HUES48 (cell line): ENCODE results near the gene HSD17B14.
"Not testable (repeated sequence)": the region's sequence is repeated elsewhere in the genome, so short reads cannot be mapped to it uniquely, and the experiment has no call there.

ENCODE experiments used
- H3K27ac ChIP-seq: one replicate; pipeline ENCODE4 v1.7.0; 2013; ENCODE audit warnings: low read depth, low read length, inconsistent platforms
- H3K27me3 ChIP-seq: 2 replicates; pipeline ENCODE4 v1.6.1; 2013; ENCODE audit warnings: mild to moderate bottlenecking, low read length; ENCODE audit not compliant: control insufficient read depth, insufficient read depth
- H3K36me3 ChIP-seq: 2 replicates; pipeline ENCODE4 v1.6.1; 2013; ENCODE audit warnings: low read length; ENCODE audit not compliant: control insufficient read depth, insufficient read depth
- H3K4me1 ChIP-seq: 2 replicates; pipeline ENCODE4 v1.6.1; 2013; ENCODE audit warnings: mild to moderate bottlenecking, low read length; ENCODE audit not compliant: control insufficient read depth, insufficient read depth
- H3K4me3 ChIP-seq: 2 replicates; pipeline ENCODE4 v1.5.1; 2013; ENCODE audit warnings: mild to moderate bottlenecking, low read depth, low read length
- H3K9ac ChIP-seq: 2 replicates; pipeline ENCODE4 v1.6.1; 2013; ENCODE audit warnings: mild to moderate bottlenecking, low read depth, low read length, moderate library complexity
- H3K9me3 ChIP-seq: 2 replicates; pipeline ENCODE4 v1.6.1; 2013; ENCODE audit warnings: low read length; ENCODE audit not compliant: control insufficient read depth, insufficient read depth

The HSD17B14 gene

DNA sequence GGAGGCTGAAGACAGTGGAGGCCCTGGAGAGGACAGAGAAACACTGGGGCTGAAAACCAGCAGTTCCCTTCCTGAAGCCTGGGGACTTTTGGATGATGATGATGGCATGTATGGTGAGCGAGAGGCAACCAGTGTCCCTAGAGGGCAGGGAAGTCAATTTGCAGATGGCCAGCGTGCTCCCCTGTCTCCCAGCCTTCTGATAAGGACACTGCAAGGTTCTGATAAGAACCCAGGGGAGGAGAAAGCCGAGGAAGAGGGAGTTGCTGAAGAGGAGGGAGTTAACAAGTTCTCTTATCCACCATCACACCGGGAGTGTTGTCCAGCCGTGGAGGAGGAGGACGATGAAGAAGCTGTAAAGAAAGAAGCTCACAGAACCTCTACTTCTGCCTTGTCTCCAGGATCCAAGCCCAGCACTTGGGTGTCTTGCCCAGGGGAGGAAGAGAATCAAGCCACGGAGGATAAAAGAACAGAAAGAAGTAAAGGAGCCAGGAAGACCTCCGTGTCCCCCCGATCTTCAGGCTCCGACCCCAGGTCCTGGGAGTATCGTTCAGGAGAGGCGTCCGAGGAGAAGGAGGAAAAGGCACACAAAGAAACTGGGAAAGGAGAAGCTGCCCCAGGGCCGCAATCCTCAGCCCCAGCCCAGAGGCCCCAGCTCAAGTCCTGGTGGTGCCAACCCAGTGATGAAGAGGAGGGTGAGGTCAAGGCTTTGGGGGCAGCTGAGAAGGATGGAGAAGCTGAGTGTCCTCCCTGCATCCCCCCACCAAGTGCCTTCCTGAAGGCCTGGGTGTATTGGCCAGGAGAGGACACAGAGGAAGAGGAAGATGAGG lies 37.4 kb upstream of the HSD17B14 start:
- peak overlapping the region; percentile 91 for H3K9ac ChIP-seq
- peaks cover 10% of the 10 kb centered on the region; the same call in 1 of the 2 replicates for H3K4me1 ChIP-seq
- no peaks in the 10 kb centered on the region for H3K27me3 ChIP-seq
- H3K27ac ChIP-seq = peak overlapping the region; percentile 99
- H3K36me3 ChIP-seq = peaks cover 36% of the 10 kb centered on the region
- H3K9me3 ChIP-seq = no peaks in the 10 kb centered on the region
- H3K4me3 ChIP-seq = peak overlapping the region; percentile 84

DNA sequence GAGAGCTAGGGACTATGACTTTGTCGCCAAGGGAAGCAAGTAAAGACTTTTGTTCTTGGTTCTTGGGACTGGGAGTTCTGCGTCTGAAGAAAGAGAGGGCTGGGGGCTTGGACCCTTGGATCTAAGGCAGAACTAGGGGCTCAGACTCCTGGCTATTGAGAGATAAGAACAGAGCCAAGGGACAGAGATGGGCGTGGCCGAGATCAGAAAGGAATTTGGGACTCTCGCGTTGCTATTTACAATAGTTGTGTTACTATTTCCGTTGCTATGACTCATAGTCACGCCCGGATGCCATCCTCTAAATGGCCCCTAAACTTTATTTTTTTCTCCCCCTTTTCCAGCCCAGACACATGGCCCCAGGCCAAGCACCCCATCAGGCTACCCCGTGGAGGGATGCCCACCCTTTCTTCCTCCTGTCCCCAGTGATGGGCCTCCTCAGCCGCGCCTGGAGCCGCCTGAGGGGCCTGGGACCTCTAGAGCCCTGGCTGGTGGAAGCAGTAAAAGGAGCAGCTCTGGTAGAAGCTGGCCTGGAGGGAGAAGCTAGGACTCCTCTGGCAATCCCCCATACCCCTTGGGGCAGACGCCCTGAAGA lies 36.7 kb upstream of the HSD17B14 start:
- peaks cover 17% of the 10 kb centered on the region for H3K4me1 ChIP-seq

DNA sequence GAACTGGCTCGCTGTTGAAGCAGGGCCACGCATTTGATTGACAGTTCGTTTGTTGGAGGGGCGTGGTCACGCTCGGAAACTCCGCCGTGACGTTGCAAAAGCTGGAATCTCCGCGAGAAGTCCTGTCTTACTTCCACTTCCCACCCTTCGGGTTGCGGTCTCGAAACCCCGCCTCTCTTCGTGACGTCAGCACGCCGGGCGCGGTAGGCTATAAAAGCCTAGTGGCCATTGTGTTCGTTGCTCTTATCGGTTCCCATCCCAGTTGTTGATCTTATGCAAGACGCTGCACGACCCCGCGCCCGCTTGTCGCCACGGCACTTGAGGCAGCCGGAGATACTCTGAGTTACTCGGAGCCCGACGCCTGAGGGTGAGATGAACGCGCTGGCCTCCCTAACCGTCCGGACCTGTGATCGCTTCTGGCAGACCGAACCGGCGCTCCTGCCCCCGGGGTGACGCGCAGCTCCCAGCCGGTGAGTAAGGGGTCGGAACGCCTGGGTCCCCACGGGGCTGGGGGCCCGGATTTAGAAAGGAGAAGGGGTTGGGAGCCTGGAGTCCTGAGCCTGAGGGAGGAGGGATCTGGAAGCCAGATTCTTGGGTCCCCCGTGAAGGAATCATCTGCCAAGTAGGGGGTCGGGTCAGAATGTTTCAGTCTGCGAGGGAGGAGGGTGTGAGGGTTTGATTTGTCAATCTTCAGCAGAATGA lies 36.0 kb upstream of the HSD17B14 start, which contains the start of gene PPP1R15A:
Gene PPP1R15A, plus strand, starts transcription at position 240 of the 702 bp plus-strand sequence. CDS start 813 bp downstream, outside the sequence.
- Histone ChIP-seq H3K9me3 (no peaks in the 10 kb centered on the region), H3K4me1 (peaks cover 18% of the 10 kb centered on the region), H3K9ac (peak within 1 kb of the TSS; percentile 91), H3K36me3 (peaks cover 36% of the 10 kb centered on the region), H3K4me3 (peak within 1 kb of the TSS; percentile 84), H3K27me3 (no peaks in the 10 kb centered on the region), H3K27ac (peak within 1 kb of the TSS; percentile 99)

More for the DNA sequence above, 36.7 kb upstream of the HSD17B14 start:
- Histone ChIP-seq H3K4me3 (peak overlapping the region; percentile 84), H3K9ac (peak overlapping the region; percentile 91), H3K27ac (peak overlapping the region; percentile 99), H3K27me3 (no peaks in the 10 kb centered on the region), H3K9me3 (no peaks in the 10 kb centered on the region), H3K36me3 (peaks cover 36% of the 10 kb centered on the region)

DNA sequence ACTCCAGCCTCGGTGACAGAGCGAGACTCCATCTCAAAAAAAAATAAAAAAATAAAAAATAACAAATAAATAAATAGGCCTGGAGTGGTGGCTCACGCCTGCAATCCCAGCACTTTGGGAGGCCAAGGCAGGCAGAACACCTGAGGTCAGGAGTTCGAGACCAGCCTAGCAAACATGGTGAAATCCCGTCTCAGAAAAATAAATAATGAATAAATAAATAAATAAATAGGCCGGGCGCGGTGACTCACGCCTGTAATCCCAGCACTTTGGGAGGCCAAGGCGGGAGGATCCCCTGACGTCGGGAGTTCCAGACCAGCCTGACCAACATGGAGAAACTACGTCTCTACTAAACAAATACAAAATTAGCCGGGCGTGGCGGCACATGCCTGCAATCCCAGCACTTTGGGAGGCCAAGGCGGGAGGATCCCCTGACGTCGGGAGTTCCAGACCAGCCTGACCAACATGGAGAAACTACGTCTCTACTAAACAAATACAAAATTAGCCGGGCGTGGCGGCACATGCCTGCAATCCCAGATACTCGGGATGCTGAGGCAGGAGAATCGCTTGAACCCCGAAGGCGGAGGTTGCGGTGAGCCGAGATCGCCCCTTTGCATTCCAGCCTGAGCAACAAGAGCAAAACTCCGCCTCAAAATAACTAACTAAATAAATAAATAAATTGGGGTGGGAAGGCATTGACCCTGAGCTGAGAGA lies 35.3 kb upstream of the HSD17B14 start:
- Histone ChIP-seq H3K36me3 (peaks cover 35% of the 10 kb centered on the region), H3K4me1 (peaks cover 18% of the 10 kb centered on the region)
- H3K9ac ChIP-seq, H3K4me3 ChIP-seq, H3K27ac ChIP-seq, H3K27me3 ChIP-seq, H3K9me3 ChIP-seq: not testable (repeated sequence)

DNA sequence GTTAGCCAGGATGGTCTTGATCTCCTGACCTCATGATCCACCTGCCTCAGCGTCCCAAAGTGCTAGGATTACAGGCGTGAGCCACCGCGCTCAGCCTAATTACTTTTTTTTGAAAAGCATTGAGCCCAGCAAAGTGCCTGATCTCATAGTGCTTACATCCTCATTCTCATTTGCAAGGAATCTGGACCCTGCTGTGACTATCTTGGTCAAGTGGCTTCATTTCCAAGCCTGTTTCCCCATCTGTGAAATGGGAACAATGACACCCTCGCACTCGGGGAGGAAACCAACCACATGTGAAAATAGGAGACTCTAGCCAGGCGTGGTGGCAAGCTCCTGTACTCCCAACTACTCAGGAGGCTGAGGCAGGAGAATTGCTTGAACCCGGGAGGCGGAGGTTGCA lies 33.8 kb upstream of the HSD17B14 start:
- H3K9me3 ChIP-seq = no peaks in the 10 kb centered on the region
- H3K4me3 ChIP-seq = no peak overlapping the region
- H3K27ac ChIP-seq = no peak overlapping the region
- H3K9ac ChIP-seq = no peak overlapping the region
- H3K36me3 ChIP-seq = peaks cover 19% of the 10 kb centered on the region
- no peaks in the 10 kb centered on the region for H3K27me3 ChIP-seq
- peaks cover 18% of the 10 kb centered on the region for H3K4me1 ChIP-seq

DNA sequence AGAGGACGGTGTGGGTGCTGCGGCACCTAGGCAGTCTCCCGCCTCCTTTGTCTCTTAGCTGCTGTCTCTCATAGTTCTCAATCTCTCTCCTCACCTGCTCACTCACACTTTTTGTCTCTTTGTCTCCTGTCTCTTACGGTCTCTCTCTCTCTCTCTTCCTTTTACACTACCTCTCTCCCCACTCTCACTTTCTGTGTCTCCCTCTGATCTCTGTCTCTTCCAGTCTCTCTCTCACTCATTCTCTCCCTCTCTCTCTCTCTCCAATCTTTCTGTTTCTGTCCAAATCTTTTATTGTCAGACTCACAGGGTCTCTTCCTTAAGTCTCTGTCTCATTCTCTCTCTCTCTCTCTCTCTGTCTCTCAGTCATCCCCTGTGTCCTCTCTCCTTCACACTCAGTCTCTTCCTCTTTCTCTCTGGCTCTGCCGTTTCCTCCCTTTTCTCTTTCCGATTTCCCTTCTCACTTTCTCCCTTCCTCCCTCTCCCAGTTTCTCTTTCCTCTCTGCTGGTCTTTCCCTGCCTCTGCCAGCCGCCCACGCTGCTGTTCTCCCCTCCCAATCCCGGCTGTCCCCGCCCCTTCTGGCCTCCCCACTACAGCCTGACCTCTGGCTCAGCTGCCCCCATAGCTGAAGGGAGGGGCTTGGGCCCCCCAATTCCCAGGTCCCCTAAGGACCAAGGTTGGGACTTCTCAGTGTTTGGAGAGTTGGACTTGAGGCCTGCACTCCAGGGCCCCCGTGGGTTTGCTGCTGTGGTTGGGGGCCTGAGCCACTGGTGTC lies 32.0 kb upstream of the HSD17B14 start, which contains the start of gene PLEKHA4:
Gene PLEKHA4, minus strand, starts transcription at position 504 of the 773 bp plus-strand sequence. CDS start 997 bp downstream, outside the sequence.
- Histone ChIP-seq H3K9me3 (no peaks in the 10 kb centered on the region), H3K36me3 (peaks cover 2% of the 10 kb centered on the region), H3K9ac (no peak within 1 kb of the TSS), H3K27me3 (no peaks in the 10 kb centered on the region), H3K27ac (peak within 1 kb of the TSS; percentile 30), H3K4me3 (peak within 1 kb of the TSS; percentile 1), H3K4me1 (peaks cover 14% of the 10 kb centered on the region)

DNA sequence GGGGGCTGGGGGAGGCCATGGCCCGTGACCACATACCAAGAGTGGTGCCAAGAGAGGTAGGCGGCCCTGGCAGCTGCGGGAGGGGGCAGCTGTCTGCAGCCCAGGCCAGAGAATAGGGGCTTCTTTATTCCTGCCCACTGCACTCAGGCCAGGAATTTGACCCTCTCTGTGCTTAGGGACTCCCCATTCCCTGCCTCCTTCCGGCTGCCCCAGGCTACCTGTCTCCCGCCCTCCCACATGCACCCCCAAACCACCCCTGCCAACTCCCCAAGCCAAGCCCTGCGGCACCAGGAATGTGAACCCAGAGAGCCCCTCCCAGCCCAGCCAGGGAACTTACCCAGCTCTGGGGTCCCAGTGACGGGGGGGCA lies 31.4 kb upstream of the HSD17B14 start:
- peak overlapping the region; percentile 20 for H3K27ac ChIP-seq
- peaks cover 12% of the 10 kb centered on the region for H3K4me1 ChIP-seq
- no peaks in the 10 kb centered on the region for H3K27me3 ChIP-seq
- peak overlapping the region; percentile 1 for H3K4me3 ChIP-seq
- no peaks in the 10 kb centered on the region for H3K36me3 ChIP-seq
- H3K9ac ChIP-seq = no peak overlapping the region
- H3K9me3 ChIP-seq = no peaks in the 10 kb centered on the region

DNA sequence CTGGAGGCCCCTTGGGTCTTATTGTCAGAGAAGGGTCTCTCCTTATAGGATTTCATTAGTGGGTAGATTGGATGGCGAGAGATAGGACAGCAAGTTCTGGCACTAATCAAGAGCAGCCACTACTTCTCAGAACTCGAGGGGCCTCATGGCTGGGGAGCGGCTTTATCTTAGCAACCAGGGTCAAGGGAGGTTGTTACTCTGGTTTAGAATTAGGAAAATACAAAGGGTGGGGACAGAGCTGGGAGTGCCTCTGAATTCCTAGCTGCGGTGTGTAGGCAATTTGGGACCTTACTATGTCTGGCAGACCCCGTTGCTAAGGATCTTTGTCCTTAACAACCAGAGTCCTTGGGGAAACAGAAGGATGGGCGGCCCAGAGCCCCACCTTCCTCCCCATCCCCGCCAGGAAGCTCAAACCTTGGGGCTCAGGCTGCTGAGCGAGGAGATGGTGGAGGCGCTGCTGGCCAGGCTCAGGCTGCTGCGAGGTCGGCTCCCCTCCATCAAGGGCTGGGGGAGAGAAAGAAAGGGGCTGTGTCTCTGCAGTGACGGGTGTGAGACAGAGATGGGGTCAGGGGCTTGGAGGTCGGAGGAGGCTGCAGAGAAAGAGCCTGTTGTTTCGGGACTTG lies 30.9 kb upstream of the HSD17B14 start:
- Histone ChIP-seq H3K4me3 (no peak overlapping the region), H3K9ac (no peak overlapping the region)

DNA sequence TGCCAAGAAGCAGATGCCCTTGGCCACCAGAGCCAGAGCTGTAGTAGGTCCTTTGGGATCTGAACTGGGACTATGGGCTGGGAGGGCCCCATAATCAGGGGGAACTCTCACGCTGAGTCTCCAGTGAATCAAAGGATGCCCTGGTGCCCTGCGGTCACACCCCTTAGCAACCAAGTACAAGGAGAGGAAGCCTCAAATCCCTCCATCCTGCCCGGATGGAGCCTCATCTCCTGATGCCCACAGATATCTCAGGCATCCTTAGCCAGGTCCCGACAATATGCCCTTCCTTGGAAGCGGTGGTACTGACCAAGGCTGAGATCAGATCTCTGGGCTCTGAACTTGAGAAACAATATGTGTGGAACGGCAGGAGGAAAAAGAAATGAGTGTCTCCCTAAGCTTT lies 30.4 kb upstream of the HSD17B14 start:
- Histone ChIP-seq H3K9ac (no peak overlapping the region), H3K4me3 (no peak overlapping the region), H3K27ac (no peak overlapping the region)

More for the DNA sequence above, 30.9 kb upstream of the HSD17B14 start:
- Histone ChIP-seq H3K27me3 (no peaks in the 10 kb centered on the region), H3K9me3 (no peaks in the 10 kb centered on the region), H3K27ac (peak overlapping the region; percentile 20), H3K36me3 (no peaks in the 10 kb centered on the region), H3K4me1 (peaks cover 12% of the 10 kb centered on the region)

More for the DNA sequence above, 30.4 kb upstream of the HSD17B14 start:
- Histone ChIP-seq H3K27me3 (no peaks in the 10 kb centered on the region), H3K4me1 (peaks cover 12% of the 10 kb centered on the region), H3K36me3 (no peaks in the 10 kb centered on the region), H3K9me3 (no peaks in the 10 kb centered on the region)
